BJ (cell line): ENCODE results near the gene PSKH1. TPM values are rescaled to one million over a fixed set of nuclear protein-coding genes. Genes with fewer than 3 reads are reported as not detected.
"Not testable (repeated sequence)": the region's sequence is repeated elsewhere in the genome, so short reads cannot be mapped to it uniquely, and the experiment has no call there.

Experiments
- CTCF ChIA-PET: fragments of 350-600 bp; formaldehyde crosslinking; extraction: SDS; loops from one replicate; lab custom pipeline; 2021; ENCODE audit warnings: antibody characterized with exemption, inconsistent platforms; lab: Yijun Ruan, JAX
- POLR2A ChIA-PET: fragments of 300-600 bp; sonication (Branson Sonifier 250); formaldehyde crosslinking; extraction: SDS; loops from one replicate; lab custom pipeline; 2021; ENCODE audit warnings: antibody characterized with exemption; lab: Charles Lee
- DNase-seq: peaks from one replicate; pipeline ENCODE4 v3.0.0-alpha.2; 2011; ENCODE audit warnings: low read depth
- H3K27me3 ChIP-seq: 2 replicates; pipeline ENCODE4 v1.6.0; 2011; ENCODE audit warnings: low read length; ENCODE audit not compliant: control insufficient read depth, insufficient read depth
- H3K36me3 ChIP-seq: 2 replicates; pipeline ENCODE4 v1.5.1; 2011; ENCODE audit warnings: low read length; ENCODE audit not compliant: control insufficient read depth, insufficient read depth
- H3K4me3 ChIP-seq: 2 replicates; pipeline ENCODE4 v1.5.1; 2011; ENCODE audit warnings: low read depth, mild to moderate bottlenecking, control low read depth, low read length
- polyA plus RNA-seq: library from polyadenylated mRNA; depleted of rRNA; stranded (reverse); fragments of >200 nt; gene quantifications from 2 replicates; pipeline ENCODE4 v1.2.3, GENCODE V29; 2011
- TF ChIP-seq, protein P1 (sequence below): IDR thresholded peaks from 2 replicates; pipeline ENCODE4 v1.5.1; 2011; ENCODE audit warnings: low read depth, mild to moderate bottlenecking, control low read depth, inconsistent platforms, low read length, moderate library complexity; ENCODE audit not compliant: insufficient read depth

The PSKH1 gene
- polyA plus RNA-seq, 1 experiment, result 45.5 TPM

- POLR2A ChIA-PET, result no interaction called here
These were observed 21.9 kb downstream of the PSKH1 start for GRCh38 chr16:67914758-67915495.

DNA sequence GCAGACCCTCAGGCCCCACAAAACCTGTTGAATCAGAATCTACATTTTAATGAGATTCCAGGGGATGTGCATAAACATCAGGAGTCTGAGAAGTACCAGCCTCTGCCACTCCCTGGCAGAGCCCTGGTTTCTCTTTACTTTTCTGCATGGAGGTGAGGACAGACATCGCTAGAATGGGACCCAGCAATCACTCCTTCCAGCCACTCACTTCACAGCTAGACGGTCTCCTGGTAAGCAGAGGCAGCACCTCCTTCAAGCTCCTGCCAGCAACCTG lies 22.4 kb downstream of the PSKH1 start:
- H3K4me3 ChIP-seq, H3K27me3 ChIP-seq, DNase-seq, POLR2A ChIA-PET: not testable (repeated sequence)
- peaks cover 11% of the 10 kb centered on the region for H3K36me3 ChIP-seq
- CTCF ChIA-PET, result interaction anchor here (1.0 to 3.7 kb wide), 5 partner anchors 10 to 99 kb away, joined by 3 to 18 read pairs (median 6); partner anchors contain the start of gene NRN1L

More at GRCh38 chr16:67914758-67915495, 21.9 kb downstream of the PSKH1 start:
- DNase-seq, result no peak
- H3K27me3 ChIP-seq, result no peaks in the 10 kb centered on the region
- CTCF ChIA-PET, result interaction anchor here (1.0 to 3.7 kb wide), 6 partner anchors 10 to 242 kb away, joined by 3 to 18 read pairs (median 6); partner anchors contain the start of gene NRN1L
- TF ChIP-seq, protein P1, sequence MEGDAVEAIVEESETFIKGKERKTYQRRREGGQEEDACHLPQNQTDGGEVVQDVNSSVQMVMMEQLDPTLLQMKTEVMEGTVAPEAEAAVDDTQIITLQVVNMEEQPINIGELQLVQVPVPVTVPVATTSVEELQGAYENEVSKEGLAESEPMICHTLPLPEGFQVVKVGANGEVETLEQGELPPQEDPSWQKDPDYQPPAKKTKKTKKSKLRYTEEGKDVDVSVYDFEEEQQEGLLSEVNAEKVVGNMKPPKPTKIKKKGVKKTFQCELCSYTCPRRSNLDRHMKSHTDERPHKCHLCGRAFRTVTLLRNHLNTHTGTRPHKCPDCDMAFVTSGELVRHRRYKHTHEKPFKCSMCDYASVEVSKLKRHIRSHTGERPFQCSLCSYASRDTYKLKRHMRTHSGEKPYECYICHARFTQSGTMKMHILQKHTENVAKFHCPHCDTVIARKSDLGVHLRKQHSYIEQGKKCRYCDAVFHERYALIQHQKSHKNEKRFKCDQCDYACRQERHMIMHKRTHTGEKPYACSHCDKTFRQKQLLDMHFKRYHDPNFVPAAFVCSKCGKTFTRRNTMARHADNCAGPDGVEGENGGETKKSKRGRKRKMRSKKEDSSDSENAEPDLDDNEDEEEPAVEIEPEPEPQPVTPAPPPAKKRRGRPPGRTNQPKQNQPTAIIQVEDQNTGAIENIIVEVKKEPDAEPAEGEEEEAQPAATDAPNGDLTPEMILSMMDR, result no peak
- H3K4me3 ChIP-seq, result no peak overlapping the region
- H3K36me3 ChIP-seq, result peaks cover 11% of the 10 kb centered on the region

DNA sequence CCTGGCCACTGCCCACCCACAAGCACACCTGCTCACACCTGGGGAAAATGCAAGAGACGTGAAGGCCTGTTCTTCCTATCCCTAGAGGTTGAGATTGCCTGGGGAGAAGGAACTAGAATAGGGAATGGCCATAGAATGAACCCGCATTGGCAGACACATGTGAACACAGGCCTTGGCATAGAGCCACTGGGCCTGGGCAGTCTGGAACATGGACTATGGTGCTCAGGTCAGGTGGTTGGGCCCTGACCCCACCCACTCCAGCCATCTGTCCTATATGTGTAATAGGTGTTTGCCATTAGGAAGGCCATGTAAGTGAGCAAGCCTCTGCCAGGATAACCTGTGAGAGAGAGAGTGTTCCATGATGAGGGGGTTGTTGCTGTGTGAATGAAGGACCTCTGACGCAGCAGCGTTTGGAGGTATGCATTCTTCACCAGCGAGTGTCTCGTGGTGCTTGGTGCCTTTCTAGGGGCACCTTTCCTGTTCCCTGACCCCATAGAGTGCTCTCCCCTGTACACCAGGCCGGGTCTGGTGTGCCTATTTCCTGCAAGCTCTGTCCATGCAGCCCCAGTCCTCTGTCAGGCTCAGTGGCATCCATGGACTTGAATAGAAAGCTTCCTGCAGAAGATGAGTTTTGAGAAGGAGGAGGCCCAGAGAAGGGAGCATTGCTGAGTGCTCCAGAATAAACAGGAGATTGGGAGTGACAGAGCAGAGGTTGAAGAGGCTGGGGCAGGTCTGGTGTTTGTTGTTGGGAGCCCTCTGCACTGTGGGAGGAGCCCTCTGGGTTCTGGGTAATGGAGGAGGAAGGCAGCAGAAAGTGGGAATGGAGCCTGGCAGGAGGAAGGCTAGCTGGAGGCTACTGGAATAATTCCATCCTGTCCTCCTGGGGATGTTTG lies 23.0 kb downstream of the PSKH1 start:
- ChIA-PET CTCF (interaction anchor here (1.0 to 3.7 kb wide), 5 partner anchors 9 to 100 kb away, joined by 3 to 18 read pairs (median 6); partner anchors contain the start of gene NRN1L), POLR2A (no interaction called here)
- Histone ChIP-seq H3K27me3 (no peaks in the 10 kb centered on the region), H3K36me3 (peaks cover 9% of the 10 kb centered on the region), H3K4me3 (no peak overlapping the region)
- TF ChIP-seq, protein P1, result no peak
- DNase-seq, result no peak

GRCh38 chr16:67917140-67917851 lies 24.2 kb downstream of the PSKH1 start:
- DNase-seq, result no peak
- Histone ChIP-seq H3K36me3 (peaks cover 9% of the 10 kb centered on the region), H3K4me3 (no peak overlapping the region), H3K27me3 (no peaks in the 10 kb centered on the region)
- TF ChIP-seq, protein P1, result no peak
- CTCF ChIA-PET, result interaction anchor here (0.6 to 3.9 kb wide), 6 partner anchors 11 to 245 kb away, joined by 4 to 19 read pairs (median 7); partner anchors contain the start of gene NRN1L
- POLR2A ChIA-PET, result interaction anchor here (0.6 kb wide), 1 partner anchor 19 kb away, joined by 3 read pairs; no protein-coding TSS in a partner anchor

GRCh38 chr16:67917852-67918236 lies 24.8 kb downstream of the PSKH1 start:
- H3K4me3 ChIP-seq, result no peak overlapping the region
- POLR2A ChIA-PET, result interaction anchor here (0.6 kb wide), 1 partner anchor 18 kb away, joined by 3 read pairs; no protein-coding TSS in a partner anchor
- no peaks in the 10 kb centered on the region for H3K27me3 ChIP-seq
- H3K36me3 ChIP-seq, result peaks cover 9% of the 10 kb centered on the region
- TF ChIP-seq, protein P1, result no peak
- CTCF ChIA-PET, result interaction anchor here (1.0 to 3.9 kb wide), 5 partner anchors 10 to 246 kb away, joined by 4 to 19 read pairs (median 5); partner anchors contain the start of gene NRN1L
- no peak for DNase-seq
